ENCODE data around the gene CHMP2A.

CHMP2A gene

GRCh38 chr19:58568453-58569130 lies 13.7 kb upstream of the CHMP2A start:
- Histone ChIP-seq H3K27ac (ENCODE audit: low read depth, low read length, severe bottlenecking) (no peak overlapping the region), H3K4me1 (ENCODE audit: control insufficient read depth, insufficient read depth, low read length, poor library complexity, severe bottlenecking) (no peaks in the 10 kb centered on the region), H3K4me3 (ENCODE audit: extremely low read depth, insufficient read depth, low read length, poor library complexity, severe bottlenecking) (no peak overlapping the region), H3K36me3 (ENCODE audit: control insufficient read depth, insufficient read depth, low read length) (peaks cover 47% of the 10 kb centered on the region), H3K9me3 (ENCODE audit: control insufficient read depth, low read length) (no peaks in the 10 kb centered on the region)
- WGBS, 2 experiments (ENCODE audit: insufficient coverage in 2 of 2) = 95 to 100% methylated on average over 4 of the region's 4 CpGs

GRCh38 chr19:58566989-58567388 lies 12.1 kb upstream of the CHMP2A start:
- H3K27ac ChIP-seq (ENCODE audit: low read depth, low read length, severe bottlenecking) = no peak overlapping the region
- H3K4me1 ChIP-seq (ENCODE audit: control insufficient read depth, insufficient read depth, low read length, poor library complexity, severe bottlenecking) = no peaks in the 10 kb centered on the region
- peaks cover 47% of the 10 kb centered on the region for H3K36me3 ChIP-seq (ENCODE audit: control insufficient read depth, insufficient read depth, low read length)
- WGBS, 2 experiments (ENCODE audit: insufficient coverage in 2 of 2) = 88 to 96% methylated on average over 4 of the region's 5 CpGs
- H3K4me3 ChIP-seq (ENCODE audit: extremely low read depth, insufficient read depth, low read length, poor library complexity, severe bottlenecking) = no peak overlapping the region
- H3K9me3 ChIP-seq (ENCODE audit: control insufficient read depth, low read length) = no peaks in the 10 kb centered on the region

- H3K4me3 ChIP-seq (ENCODE audit: extremely low read depth, insufficient read depth, low read length, poor library complexity, severe bottlenecking) = no peak overlapping the region
- 81 to 93% methylated on average over 5 to 6 of the region's 6 CpGs for WGBS, 2 experiments (ENCODE audit: insufficient coverage in 2 of 2)
- no peak overlapping the region for H3K27ac ChIP-seq (ENCODE audit: low read depth, low read length, severe bottlenecking)
- peaks cover 20% of the 10 kb centered on the region for H3K36me3 ChIP-seq (ENCODE audit: control insufficient read depth, insufficient read depth, low read length)
- H3K4me1 ChIP-seq (ENCODE audit: control insufficient read depth, insufficient read depth, low read length, poor library complexity, severe bottlenecking) = no peaks in the 10 kb centered on the region
- no peaks in the 10 kb centered on the region for H3K9me3 ChIP-seq (ENCODE audit: control insufficient read depth, low read length)
These were observed 8.9 kb upstream of the CHMP2A start for GRCh38 chr19:58563823-58564222.

GRCh38 chr19:58563034-58563573 lies 8.2 kb upstream of the CHMP2A start:
- Histone ChIP-seq H3K27ac (ENCODE audit: low read depth, low read length, severe bottlenecking) (no peak overlapping the region), H3K9me3 (ENCODE audit: control insufficient read depth, low read length) (no peaks in the 10 kb centered on the region), H3K36me3 (ENCODE audit: control insufficient read depth, insufficient read depth, low read length) (peaks cover 15% of the 10 kb centered on the region), H3K4me3 (ENCODE audit: extremely low read depth, insufficient read depth, low read length, poor library complexity, severe bottlenecking) (peak overlapping the region; percentile 11), H3K4me1 (ENCODE audit: control insufficient read depth, insufficient read depth, low read length, poor library complexity, severe bottlenecking) (no peaks in the 10 kb centered on the region)
- 43 to 54% methylated on average over 39 to 40 of the region's 40 CpGs for WGBS, 2 experiments (ENCODE audit: insufficient coverage in 2 of 2)

GRCh38 chr19:58562122-58563033 lies 7.5 kb upstream of the CHMP2A start:
- Histone ChIP-seq H3K27ac (ENCODE audit: low read depth, low read length, severe bottlenecking) (no peak overlapping the region), H3K4me3 (ENCODE audit: extremely low read depth, insufficient read depth, low read length, poor library complexity, severe bottlenecking) (peak overlapping the region; percentile 11), H3K4me1 (ENCODE audit: control insufficient read depth, insufficient read depth, low read length, poor library complexity, severe bottlenecking) (no peaks in the 10 kb centered on the region), H3K36me3 (ENCODE audit: control insufficient read depth, insufficient read depth, low read length) (peaks cover 11% of the 10 kb centered on the region), H3K9me3 (ENCODE audit: control insufficient read depth, low read length) (no peaks in the 10 kb centered on the region)
- 55 to 61% methylated on average over 99 to 107 of the region's 107 CpGs for WGBS, 2 experiments (ENCODE audit: insufficient coverage in 2 of 2)

- 92 to 93% methylated on average over 10 to 14 of the region's 16 CpGs for WGBS, 2 experiments (ENCODE audit: insufficient coverage in 2 of 2)
- H3K27ac ChIP-seq (ENCODE audit: low read depth, low read length, severe bottlenecking) = no peak overlapping the region
- no peak overlapping the region for H3K4me3 ChIP-seq (ENCODE audit: extremely low read depth, insufficient read depth, low read length, poor library complexity, severe bottlenecking)
- peaks cover 9% of the 10 kb centered on the region for H3K36me3 ChIP-seq (ENCODE audit: control insufficient read depth, insufficient read depth, low read length)
- H3K9me3 ChIP-seq (ENCODE audit: control insufficient read depth, low read length) = no peaks in the 10 kb centered on the region
- peaks cover 2% of the 10 kb centered on the region for H3K4me1 ChIP-seq (ENCODE audit: control insufficient read depth, insufficient read depth, low read length, poor library complexity, severe bottlenecking)
These were observed 6.6 kb upstream of the CHMP2A start for GRCh38 chr19:58561373-58562121.

- Histone ChIP-seq H3K9me3 (ENCODE audit: control insufficient read depth, low read length) (no peaks in the 10 kb centered on the region), H3K4me1 (ENCODE audit: control insufficient read depth, insufficient read depth, low read length, poor library complexity, severe bottlenecking) (peaks cover 7% of the 10 kb centered on the region), H3K27ac (ENCODE audit: low read depth, low read length, severe bottlenecking) (no peak overlapping the region), H3K36me3 (ENCODE audit: control insufficient read depth, insufficient read depth, low read length) (peaks cover 12% of the 10 kb centered on the region), H3K4me3 (ENCODE audit: extremely low read depth, insufficient read depth, low read length, poor library complexity, severe bottlenecking) (no peak overlapping the region)
These were observed 6.0 kb upstream of the CHMP2A start for GRCh38 chr19:58560921-58561320.

GRCh38 chr19:58560007-58560887 lies 5.3 kb upstream of the CHMP2A start:
- Histone ChIP-seq H3K4me1 (ENCODE audit: control insufficient read depth, insufficient read depth, low read length, poor library complexity, severe bottlenecking) (peaks cover 13% of the 10 kb centered on the region), H3K36me3 (ENCODE audit: control insufficient read depth, insufficient read depth, low read length) (peaks cover 19% of the 10 kb centered on the region), H3K9me3 (ENCODE audit: control insufficient read depth, low read length) (no peaks in the 10 kb centered on the region), H3K27ac (ENCODE audit: low read depth, low read length, severe bottlenecking) (peak overlapping the region; percentile 99), H3K4me3 (ENCODE audit: extremely low read depth, insufficient read depth, low read length, poor library complexity, severe bottlenecking) (peak overlapping the region; percentile 99)
- WGBS, 2 experiments (ENCODE audit: insufficient coverage in 2 of 2) = 89 to 94% methylated on average over 6 to 8 of the region's 8 CpGs

- no peaks in the 10 kb centered on the region for H3K9me3 ChIP-seq (ENCODE audit: control insufficient read depth, low read length)
- peak overlapping the region; percentile 99 for H3K4me3 ChIP-seq (ENCODE audit: extremely low read depth, insufficient read depth, low read length, poor library complexity, severe bottlenecking)
- H3K4me1 ChIP-seq (ENCODE audit: control insufficient read depth, insufficient read depth, low read length, poor library complexity, severe bottlenecking) = peaks cover 14% of the 10 kb centered on the region
- 0 to 2% methylated on average over 28 to 30 of the region's 33 CpGs for WGBS, 2 experiments (ENCODE audit: insufficient coverage in 2 of 2)
- H3K36me3 ChIP-seq (ENCODE audit: control insufficient read depth, insufficient read depth, low read length) = peaks cover 20% of the 10 kb centered on the region
- H3K27ac ChIP-seq (ENCODE audit: low read depth, low read length, severe bottlenecking) = peak overlapping the region; percentile 99
These were observed 4.5 kb upstream of the CHMP2A start for GRCh38 chr19:58559275-58560006.

Data from mesodermal cell (in vitro differentiated cells).